Activated CD8-positive, alpha-beta memory T cell treated with anti-CD3 and anti-CD28 coated beads, Interleukin-2, amount 50 U/mL, for 1 hour (primary cell): ENCODE measurements around the gene SEMA7A.
"Not testable (repeated sequence)": the region's sequence is repeated elsewhere in the genome, so short reads cannot be mapped to it uniquely, and the experiment has no call there.

ENCODE experiments used
- DNase-seq: peaks from one replicate; pipeline ENCODE4 v3.0.0-alpha.2; 2020; ENCODE audit errors: extremely low read depth

SEMA7A gene

DNA sequence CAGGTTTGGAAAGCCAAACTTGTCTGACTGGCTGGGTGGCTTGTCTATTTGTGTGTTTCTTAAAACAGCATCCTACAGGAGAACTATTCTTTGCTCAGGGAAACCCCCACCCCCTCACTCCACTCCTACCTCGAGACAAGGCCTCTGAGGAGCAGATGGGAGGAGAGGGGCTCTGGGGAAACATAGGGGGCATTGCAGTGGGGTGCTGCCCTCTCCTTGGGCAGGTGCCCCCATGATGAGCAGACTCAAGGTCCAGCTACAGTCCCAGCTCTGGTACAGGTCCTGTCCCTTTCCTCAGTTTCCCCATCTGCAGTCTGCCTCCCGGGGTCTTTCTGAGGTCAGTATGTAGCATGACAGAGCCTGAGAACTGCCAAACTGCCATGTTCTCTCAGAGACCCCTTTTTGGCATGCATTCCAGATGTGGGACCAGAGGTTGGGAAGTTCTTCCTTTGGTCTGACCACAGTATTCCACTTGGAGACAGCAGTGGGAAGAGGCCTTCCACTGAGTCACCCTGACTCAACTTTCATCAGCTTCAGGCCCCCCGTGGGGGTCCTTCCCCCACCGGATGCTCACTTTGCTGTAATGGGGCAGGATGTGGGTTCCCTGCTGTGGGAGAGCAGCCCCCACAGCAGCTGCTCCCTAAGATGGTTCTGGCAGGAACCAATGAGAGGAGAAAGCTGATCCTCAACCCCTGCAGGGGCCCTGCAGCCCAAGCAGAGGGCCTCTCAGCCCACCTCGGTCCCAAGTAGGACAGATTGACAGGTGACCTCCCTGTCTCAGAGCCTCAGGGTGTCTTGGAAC is 34.0 kb downstream of the SEMA7A start:
- no peak for DNase-seq

DNA sequence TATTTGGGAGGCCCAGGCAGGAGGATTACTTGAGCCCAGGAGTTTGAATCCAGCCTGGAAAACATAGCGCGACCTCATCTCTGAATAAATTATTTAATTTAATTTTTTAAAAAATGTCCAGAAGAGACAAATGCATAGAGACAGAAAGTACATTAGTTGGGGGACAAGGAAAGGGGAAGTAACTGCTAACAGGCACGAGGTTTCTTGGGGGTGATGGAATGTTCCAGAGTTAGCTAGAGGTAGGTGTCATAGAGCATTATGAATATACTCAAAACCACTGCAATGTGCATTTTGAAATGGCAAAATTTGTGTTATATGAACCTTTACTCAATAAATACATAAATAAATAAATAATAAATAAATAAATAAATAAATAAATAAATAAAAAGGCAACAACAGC is 34.7 kb downstream of the SEMA7A start:
- no peak for DNase-seq

DNA sequence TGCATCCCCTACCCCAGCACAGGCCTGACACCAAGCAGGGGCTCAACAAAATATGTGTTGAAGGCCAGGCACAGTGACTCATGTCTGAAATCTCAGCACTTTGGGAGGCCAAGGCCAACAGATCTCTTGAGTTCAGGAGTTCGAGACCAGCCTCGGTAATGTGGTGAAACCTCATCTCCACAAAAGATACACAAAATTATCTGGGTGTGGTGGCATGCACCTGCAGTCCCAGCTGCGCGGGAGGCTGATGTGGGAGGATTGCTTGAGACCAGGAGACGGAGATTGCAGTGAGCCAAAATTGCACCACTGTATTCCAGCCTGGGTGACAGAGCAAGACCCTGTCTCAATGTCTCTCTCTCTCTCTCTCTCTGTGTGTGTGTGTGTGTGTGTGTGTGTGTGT is 35.6 kb downstream of the SEMA7A start:
- DNase-seq = no peak

- no peak for DNase-seq
Measured at GRCh38 chr15:74397239-74398068, 36.3 kb downstream of the SEMA7A start.

DNA sequence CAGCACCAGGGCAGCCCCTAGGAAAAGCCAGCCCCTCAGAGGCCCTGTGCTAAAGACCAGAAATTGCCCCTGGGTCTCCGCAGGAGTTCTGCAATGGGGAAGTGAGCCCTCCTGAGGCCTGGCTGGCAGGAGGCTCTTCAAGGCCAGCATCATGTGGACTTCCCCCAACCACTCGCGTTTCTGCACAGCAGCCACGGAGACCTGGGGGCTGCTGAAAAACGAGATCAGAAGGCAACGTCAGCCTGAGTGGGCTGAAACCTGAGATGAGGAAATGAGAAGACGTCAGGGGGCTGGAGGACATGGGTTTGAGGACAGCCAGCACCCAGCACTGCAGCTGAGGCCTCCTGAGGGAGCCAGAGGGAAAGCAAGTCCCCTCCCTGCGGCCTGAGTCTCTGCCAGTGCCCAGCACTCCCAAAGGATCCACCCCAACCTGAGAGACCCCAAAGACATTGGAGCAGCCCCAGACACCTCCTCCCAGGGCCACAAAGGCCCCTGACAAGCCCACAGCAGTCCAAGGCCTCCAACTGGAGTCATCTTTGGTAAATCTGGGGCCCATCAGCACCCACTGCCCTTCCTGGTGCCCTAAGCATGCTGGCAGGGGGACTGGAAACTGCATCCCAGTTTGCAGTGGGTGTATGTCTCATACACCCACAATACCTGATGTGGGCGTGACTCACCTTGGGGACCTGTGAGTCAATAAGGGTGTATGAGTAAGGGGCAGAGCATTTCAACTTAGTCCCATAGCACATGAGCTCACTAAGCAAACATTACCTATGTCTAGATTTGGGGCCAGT is 37.1 kb downstream of the SEMA7A start:
- DNase-seq = no peak

GRCh38 chr15:74396146-74396438 is 37.7 kb downstream of the SEMA7A start:
- no peak for DNase-seq

DNA sequence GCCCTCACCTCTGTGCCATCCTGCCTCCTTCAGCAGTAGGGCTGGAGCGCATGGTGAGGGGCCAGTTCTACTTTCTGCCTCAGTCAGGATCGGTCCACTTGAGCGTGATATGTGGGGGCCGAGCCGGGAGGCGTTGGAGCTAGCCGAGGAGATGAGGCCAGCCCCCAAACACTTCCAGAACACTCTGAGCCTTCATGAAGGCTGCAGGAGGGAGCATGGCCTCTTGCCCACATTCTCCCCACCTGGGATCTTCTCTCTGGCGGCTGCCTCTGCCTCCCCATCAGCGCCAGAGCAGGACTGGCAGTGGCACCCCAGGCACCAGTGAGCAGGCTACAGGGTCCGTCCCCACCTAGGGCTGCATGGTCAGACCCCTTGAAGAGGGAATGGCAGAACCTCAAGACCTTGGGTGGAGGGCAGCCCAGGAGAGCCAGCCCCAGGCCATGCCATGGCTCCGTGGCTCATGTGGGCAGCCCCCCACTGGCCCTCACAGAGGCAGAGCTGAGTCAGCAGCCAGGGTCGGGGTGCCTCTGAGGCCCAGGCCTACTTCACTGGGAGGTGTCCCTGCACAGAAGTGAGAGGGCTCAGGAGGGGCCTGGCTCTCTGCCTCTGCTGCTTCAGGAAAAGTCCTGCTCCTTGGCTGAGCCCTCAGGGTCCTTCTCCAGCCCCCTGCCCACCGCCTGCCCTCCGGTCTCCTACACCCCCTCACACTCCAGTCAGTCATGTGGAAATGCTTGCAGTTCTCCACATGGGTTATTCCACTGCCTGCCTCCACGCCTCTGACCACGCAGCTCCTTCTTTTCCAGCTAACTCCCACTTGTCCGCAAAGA is 38.2 kb downstream of the SEMA7A start:
- DNase-seq = no peak

GRCh38 chr15:74394090-74394846 is 39.5 kb downstream of the SEMA7A start:
- no peak for DNase-seq

DNA sequence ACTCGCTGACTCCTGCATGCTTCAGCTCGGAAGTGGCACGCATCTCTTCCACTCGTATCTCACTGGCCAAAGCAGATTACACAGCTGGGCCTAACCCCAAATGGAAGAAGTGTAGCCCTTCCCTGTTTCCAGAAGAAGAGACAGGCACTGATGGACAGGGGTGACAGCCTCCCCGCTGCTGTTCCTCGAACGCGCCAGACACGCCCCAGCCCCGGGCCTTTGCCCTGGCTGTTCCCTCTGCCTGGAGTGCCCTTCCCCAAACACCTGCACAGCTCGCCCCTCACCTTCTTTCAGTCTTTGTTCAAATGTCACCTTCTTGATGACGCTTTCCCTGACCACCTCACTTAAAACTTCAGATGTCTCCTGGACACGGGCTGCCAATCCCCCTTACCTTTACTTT is 40.3 kb downstream of the SEMA7A start:
- no peak for DNase-seq

DNA sequence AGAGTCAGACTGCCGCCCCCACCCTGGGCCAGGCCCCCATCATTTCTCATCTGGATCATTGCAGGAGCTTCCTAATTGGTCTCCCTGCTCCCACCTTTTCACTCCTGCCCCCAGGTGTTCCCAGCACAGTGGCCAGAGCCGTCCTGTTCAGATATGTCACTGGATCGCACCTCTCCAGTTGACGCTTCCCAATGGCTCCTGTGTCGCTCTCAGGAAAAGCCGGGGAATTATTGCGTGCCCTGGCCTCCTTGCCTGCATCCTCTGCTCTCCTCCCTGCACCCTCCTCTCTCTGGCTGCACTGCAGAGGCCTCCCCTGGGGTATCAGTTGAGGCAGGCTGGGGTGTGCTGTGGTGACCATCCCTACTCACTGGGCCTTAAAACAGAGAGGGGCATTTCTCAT is 40.9 kb downstream of the SEMA7A start:
- DNase-seq = no peak

DNA sequence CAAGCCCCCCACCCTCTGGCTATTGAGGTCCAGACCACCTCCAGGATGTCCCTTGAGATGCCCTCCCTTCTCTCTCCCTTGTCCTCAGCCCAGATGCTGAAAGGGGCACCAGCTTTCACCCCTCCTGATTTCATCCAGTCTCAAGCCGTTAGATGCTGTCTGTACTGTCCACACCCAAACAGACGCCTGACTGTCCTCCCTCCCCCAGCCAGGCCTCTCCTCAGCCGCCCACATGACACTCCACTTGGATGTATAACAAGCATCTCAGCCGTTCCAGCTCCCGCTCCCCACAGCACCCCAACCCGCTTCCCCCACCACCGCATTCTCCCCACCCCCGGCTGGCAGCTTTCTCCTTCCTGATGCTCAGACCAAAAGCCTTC is 41.3 kb downstream of the SEMA7A start:
- no peak for DNase-seq

- DNase-seq = no peak
Measured at GRCh38 chr15:74391582-74392450, 41.9 kb downstream of the SEMA7A start.

DNA sequence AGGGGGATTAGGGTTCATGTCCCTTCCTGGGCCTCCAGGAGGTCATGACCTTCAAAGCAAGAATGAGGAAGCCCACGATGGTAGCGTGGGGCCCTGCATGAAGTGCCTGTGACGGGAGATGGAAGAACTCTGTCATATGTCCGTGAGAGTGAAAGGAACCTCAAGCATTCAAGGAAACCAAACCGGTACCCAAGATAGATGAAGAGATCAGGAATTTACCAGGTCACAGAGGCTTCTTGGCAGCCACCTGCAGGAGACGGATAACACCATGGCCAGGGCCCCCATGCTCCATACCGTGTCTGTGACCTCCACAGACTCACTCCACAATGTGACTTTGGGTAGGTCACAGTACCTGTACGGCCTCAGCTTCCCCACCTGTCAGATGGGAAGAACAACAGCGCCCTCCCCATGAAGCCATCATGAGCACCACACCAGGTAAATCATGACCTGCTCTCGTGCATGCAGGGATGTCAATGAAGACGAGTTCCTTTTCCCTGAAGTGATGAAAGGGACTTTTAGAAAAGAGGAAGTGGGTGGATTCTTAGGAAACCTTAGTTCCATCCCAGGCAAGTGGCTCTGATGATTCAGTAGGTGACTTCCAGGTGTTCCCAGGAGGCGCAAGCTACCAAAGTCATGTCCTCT is 43.0 kb downstream of the SEMA7A start:
- DNase-seq = no peak

GRCh38 chr15:74390049-74390646 is 43.6 kb downstream of the SEMA7A start:
- DNase-seq = not testable (repeated sequence)

DNA sequence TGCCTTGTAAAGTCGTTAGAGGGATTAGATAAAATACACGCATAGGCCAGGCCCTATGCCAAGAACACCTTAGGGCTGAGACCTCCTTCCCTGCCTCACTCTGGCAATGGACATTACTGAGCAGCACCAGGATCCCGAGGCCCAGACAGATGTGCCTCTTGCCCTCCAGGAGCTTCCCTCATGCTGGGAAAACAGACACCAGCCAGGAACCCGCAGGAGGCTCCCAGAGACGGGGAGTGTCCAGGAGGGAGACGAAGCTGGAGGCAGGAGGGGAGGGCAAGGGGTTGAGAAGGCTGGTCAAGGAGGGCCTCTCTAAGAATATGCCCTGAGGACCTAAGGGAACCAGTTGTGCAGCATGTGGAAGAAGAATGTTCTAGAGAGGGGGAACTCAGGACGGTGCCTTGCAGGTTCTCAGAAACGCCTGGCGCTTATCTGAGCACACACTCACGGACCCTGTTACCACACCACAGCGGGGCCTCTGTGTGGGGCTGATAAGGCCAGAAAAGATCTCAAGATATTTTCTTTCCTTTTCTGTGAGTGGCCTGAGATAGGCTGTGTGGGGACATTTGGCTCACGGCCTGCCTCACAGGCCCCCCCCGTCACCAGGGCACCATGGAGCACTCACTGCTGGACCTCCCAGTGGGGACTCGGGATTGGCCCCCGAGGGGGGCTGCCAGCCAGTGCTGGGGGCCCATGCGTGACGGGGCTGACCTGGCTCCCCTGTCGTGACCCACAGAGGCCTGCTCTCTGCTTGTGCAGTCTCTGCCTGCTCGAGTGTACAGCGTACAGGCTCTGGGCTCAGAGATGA is 44.3 kb downstream of the SEMA7A start:
- DNase-seq = no peak

DNA sequence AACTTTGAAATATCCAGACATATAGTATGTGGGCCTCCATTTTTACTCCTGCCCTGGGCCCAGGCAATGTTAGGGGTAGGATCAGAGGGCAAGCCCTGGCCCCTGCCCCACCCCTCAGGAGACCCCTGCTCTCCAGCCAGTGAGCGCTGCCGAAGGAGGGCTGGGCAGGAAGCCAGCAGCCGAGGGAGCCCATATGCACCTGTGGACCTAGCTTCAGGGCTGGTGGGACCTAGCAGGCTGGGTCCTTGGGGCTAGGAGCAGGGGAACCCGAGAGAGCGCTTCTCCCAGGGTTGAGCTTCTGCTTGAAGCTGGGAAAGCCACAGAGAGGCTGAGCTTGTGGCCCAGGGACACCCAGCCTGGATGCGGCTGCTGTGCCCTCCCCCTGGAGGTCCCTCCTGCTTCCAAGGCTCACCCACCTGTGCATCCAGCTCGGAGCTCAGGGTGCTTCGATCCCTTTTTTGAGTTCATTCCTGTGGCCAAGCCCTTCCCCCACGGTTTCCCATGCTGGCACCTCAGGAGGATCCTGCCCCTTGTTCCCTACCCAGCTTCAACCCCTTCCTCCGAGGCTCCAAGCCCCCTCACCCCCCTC is 45.3 kb downstream of the SEMA7A start:
- no peak for DNase-seq

- no peak for DNase-seq
Measured at GRCh38 chr15:74387621-74388362, 46.0 kb downstream of the SEMA7A start.
